HepG2 (cell line): ENCODE results near the gene SRGAP3. TPM values are rescaled to one million over a fixed set of nuclear protein-coding genes. Genes with fewer than 3 reads are reported as not detected.

ENCODE experiments used
- ATAC-seq: fragments of 200-7000 bp; cut with Tn5 transposase; 3 replicates; pipeline ENCODE4 v1.9.1; 2020; ENCODE audit warnings: mild to moderate bottlenecking, moderate library complexity
- BruUV-seq: library from RNA; stranded (reverse); fragments of 400-500 nt; replicated peaks from 2 replicates; lab custom pipeline; 2021; lab: Mats Ljungman, UMichigan
- CTCF ChIA-PET: fragments of 300-600 bp; formaldehyde crosslinking; extraction: SDS; loops from one replicate; lab custom pipeline; 2021; ENCODE audit warnings: low total read pairs, inconsistent platforms, low intra/inter-chr PET ratio; lab: Yijun Ruan, JAX
- POLR2A ChIA-PET: fragments of 350-600 bp; sonication (Branson Sonifier 250); formaldehyde crosslinking; loops from one replicate; lab custom pipeline; 2020; ENCODE audit warnings: antibody characterized with exemption, inconsistent platforms; lab: Yijun Ruan, JAX
- DNase-seq: peaks from one replicate; pipeline ENCODE4 v3.0.0-alpha.2; 2015; ENCODE audit warnings: low spot score
- FAIRE-seq: peaks from 3 replicates; lab custom pipeline; 2011; peaks lifted over from hg19 to GRCh38; lab: Jason Lieb, UNC
- H2AFZ ChIP-seq: one replicate; pipeline ENCODE4 v1.6.1; 2011; ENCODE audit warnings: low read length, inconsistent platforms
- H3K27ac ChIP-seq: fragments of 300-600 bp; 3 replicates; pipeline ENCODE4 v1.8.0; 2011; ENCODE audit warnings: mixed run types, mild to moderate bottlenecking, mixed read lengths, low read length, inconsistent platforms; ENCODE audit not compliant: insufficient read depth; ENCODE audit errors: extremely low read length
- H3K27me3 ChIP-seq, 2 experiments: fragments of 200-600 bp in 1 of 2; 2 replicates in 1 of 2; 3 replicates in 1 of 2; pipeline versions ENCODE4 v1.6.0 to v1.8.0; 2011; ENCODE audit warnings: low read length in 2 of 2, mild to moderate bottlenecking in 2 of 2, moderate library complexity in 2 of 2, inconsistent platforms in 1 of 2; ENCODE audit not compliant: insufficient read depth in 2 of 2, control insufficient read depth in 1 of 2
- H3K36me3 ChIP-seq, 2 experiments: fragments of 200-600 bp in 1 of 2; replicated peaks in 1 of 2; 2 replicates in 1 of 2; 3 replicates in 1 of 2; pipeline versions ENCODE4 v1.5.1 to v1.8.0; 2011; ENCODE audit warnings: low read length in 2 of 2, inconsistent platforms in 1 of 2; ENCODE audit not compliant: insufficient read depth in 2 of 2, control insufficient read depth in 1 of 2
- H3K4me1 ChIP-seq: 2 replicates; pipeline ENCODE4 v1.5.1; 2012; ENCODE audit warnings: low read length, inconsistent platforms; ENCODE audit not compliant: insufficient read depth
- H3K4me2 ChIP-seq: 2 replicates; pipeline ENCODE4 v1.6.0; 2011; ENCODE audit warnings: low read depth, low read length, inconsistent platforms
- H3K4me3 ChIP-seq, 3 experiments: fragments of 200-600 bp in 1 of 3; sonication (generic), shearing (Covaris generic) in 1 of 3; replicated peaks in 1 of 3; 2 replicates each; pipeline ENCODE4 v1.5.1; 2011 to 2016; ENCODE audit warnings: low read length in 3 of 3, inconsistent platforms in 2 of 3, low read depth in 2 of 3, mild to moderate bottlenecking in 2 of 3, control low read depth in 1 of 3, mixed read lengths in 1 of 3; ENCODE audit not compliant: insufficient read depth in 1 of 3
- H3K79me2 ChIP-seq: one replicate; pipeline ENCODE4 v1.6.1; 2011; ENCODE audit warnings: low read length, inconsistent platforms; ENCODE audit not compliant: insufficient read depth
- H3K9ac ChIP-seq: 2 replicates; pipeline ENCODE4 v1.6.0; 2011; ENCODE audit warnings: mild to moderate bottlenecking, low read depth, low read length, inconsistent platforms; ENCODE audit not compliant: insufficient read depth
- H3K9me3 ChIP-seq: 2 replicates; pipeline ENCODE4 v1.5.1; 2012; ENCODE audit warnings: mild to moderate bottlenecking, low read length
- H4K20me1 ChIP-seq: 2 replicates; pipeline ENCODE4 v1.6.0; 2011; ENCODE audit warnings: inconsistent platforms, mild to moderate bottlenecking, low read length, moderate library complexity; ENCODE audit not compliant: insufficient read depth
- CREB1 ChIP-seq, 2 experiments: fragments of 450-650 bp in 1 of 2; IDR thresholded peaks; 2 replicates each; pipeline ENCODE4 v1.6.1; 2016 to 2017; ENCODE audit warnings: control low read depth in 1 of 2, mild to moderate bottlenecking in 1 of 2, missing compliant biosample characterization in 1 of 2, missing genetic modification characterization in 1 of 2
- ESRRA ChIP-seq: sonication (generic); formaldehyde crosslinking; IDR thresholded peaks from 2 replicates; pipeline ENCODE4 v1.5.1; 2020; ENCODE audit warnings: mild to moderate bottlenecking, low read depth, missing genetic modification reagents
- ETS1 ChIP-seq: sonication (generic); formaldehyde crosslinking; IDR thresholded peaks from 2 replicates; pipeline ENCODE4 v1.4.0; 2020; ENCODE audit warnings: missing genetic modification reagents
- HINFP ChIP-seq: sonication (generic); formaldehyde crosslinking; IDR thresholded peaks from 2 replicates; pipeline ENCODE4 v1.4.0; 2020; ENCODE audit warnings: low read depth, mild to moderate bottlenecking, missing genetic modification reagents
- SOX5 ChIP-seq: IDR thresholded peaks from 2 replicates; pipeline ENCODE4 v1.6.1; 2016; ENCODE audit warnings: borderline replicate concordance
- TAF1 ChIP-seq: sonication (generic); formaldehyde crosslinking; IDR thresholded peaks from 2 replicates; pipeline ENCODE4 v1.4.0; 2020; ENCODE audit warnings: missing genetic modification reagents
- ZNF329 ChIP-seq: sonication (generic); formaldehyde crosslinking; IDR thresholded peaks from 2 replicates; pipeline ENCODE4 v1.9.0; 2021; ENCODE audit warnings: low read depth, mild to moderate bottlenecking, missing genetic modification reagents
- ZNF878 ChIP-seq: sonication (generic); formaldehyde crosslinking; IDR thresholded peaks from 2 replicates; pipeline ENCODE4 v1.8.1; 2023; ENCODE audit warnings: mild to moderate bottlenecking, missing genetic modification reagents, moderate library complexity
- WGBS: methylation state at CpG from one replicate; pipeline ENCODE4 v1.1.6; 2017; ENCODE audit warnings: low lambda C conversion rate; 5-methylcytosine and 5-hydroxymethylcytosine counted together
- in situ Hi-C: cut with HindIII; loops from 2 replicates; pipeline ENCODE4 v1.10.0; 2017; ENCODE audit warnings: low pct_unique_long_range_greater_than_20kb; ENCODE audit not compliant: extremely low pct_ligation_motif_present
- intact Hi-C: fragments of 100-400 bp; cut with micrococcal nuclease; formaldehyde crosslinking; loops from one replicate; pipeline ENCODE4 v1.10.0; 2022; ENCODE audit not compliant: unreplicated experiment
- polyA plus RNA-seq, 8 experiments: library from polyadenylated mRNA; depleted of rRNA in 3 of 8; stranded (reverse) in 7 of 8; unstranded in 1 of 8; fragments of >200 nt; fragmentation: Illumina TruSeq in 4 of 8; extraction: Trizol in 4 of 8; gene quantifications; 2 replicates each; pipeline versions ENCODE4 v1.2.1 to v1.2.3, GENCODE V29; 2011 to 2016; ENCODE audit warnings: low read depth in 4 of 8, missing spikeins in 1 of 8, mixed read lengths in 1 of 8; ENCODE audit not compliant: insufficient read depth in 1 of 8
- total RNA-seq, 5 experiments: library from RNA; depleted of rRNA; stranded (reverse); fragments of >200 nt; fragmentation: Illumina TruSeq; extraction: Trizol; gene quantifications; 2 replicates each; pipeline ENCODE4 v1.2.3, GENCODE V29; 2016; ENCODE audit warnings: low read depth in 1 of 5

The SRGAP3 gene
- total and polyA plus RNA-seq, 2 of the 13 experiments (the other 11 are each of a cell fraction or from before 2014, with no cell fraction given), result 1.2 to 1.4 TPM

- TF ChIP-seq TAF1 (CRISPR knock-in tag), result no peak
- TF ChIP-seq SOX5 (CRISPR knock-in tag), result no peak
- TF ChIP-seq ZNF878, result no peak
- TF ChIP-seq HINFP (CRISPR knock-in tag), result no peak
- no peak for TF ChIP-seq ESRRA
- TF ChIP-seq CREB1 (IDR thresholded peaks at IDR 0.05), result no peak
- TF ChIP-seq CREB1 (CRISPR knock-in tag; IDR thresholded peaks at IDR 0.05), result no peak
- no peak for TF ChIP-seq ETS1 (CRISPR knock-in tag)
- no peak for TF ChIP-seq ZNF329 (CRISPR knock-in tag)
- Histone ChIP-seq H3K4me2 (no peak overlapping the region), H3K4me1 (peaks cover 8% of the 10 kb centered on the region; the same call in 1 of the 2 replicates), H3K27ac (no peak overlapping the region), H3K4me3 (no peak overlapping the region), H3K9ac (no peak overlapping the region), H3K27me3 (peaks cover 0 to 11% of the 10 kb centered on the region in 2 experiments; a peak in 3 of 5 replicates), H3K79me2 (no peaks in the 10 kb centered on the region), H3K9me3 (no peaks in the 10 kb centered on the region), H3K36me3 (no peaks in the 10 kb centered on the region), H2AFZ (no peak overlapping the region), H4K20me1 (no peaks in the 10 kb centered on the region)
- in situ Hi-C loops (no loop called here), intact Hi-C loops (no loop called here)
- POLR2A ChIA-PET, result no interaction called here
- no peak for DNase-seq
- no peak for FAIRE-seq
- no TSS peak for BruUV-seq
- 59% methylated on average over 4 of the region's 4 CpGs for WGBS
- no peak for ATAC-seq
- CTCF ChIA-PET, result no interaction called here
These were observed 257.2 kb downstream of the SRGAP3 start for GRCh38 chr3:8992199-8992598.
